ENCODE data around the gene FAM217B.
A peak's percentile ranks its signal among the peaks of the same experiment; 100 is the strongest.
"Not testable (repeated sequence)": the region's sequence is repeated elsewhere in the genome, so short reads cannot be mapped to it uniquely, and the experiment has no call there.

FAM217B gene

GRCh38 chr20:59939052-59939878 lies 924 bp upstream of the FAM217B start:
- DNase-seq: no peak

GRCh38 chr20:59939879-59940128 lies 385 bp upstream of the FAM217B start:
- DNase-seq: no peak

GRCh38 chr20:59940956-59941294 lies 736 bp downstream of the FAM217B start:
- no peak for DNase-seq

GRCh38 chr20:59942245-59942644 lies 2.1 kb downstream of the FAM217B start:
- DNase-seq: no peak

GRCh38 chr20:59944726-59945125 lies 4.5 kb downstream of the FAM217B start:
- no peak for DNase-seq

GRCh38 chr20:59945175-59945574 lies 5.0 kb downstream of the FAM217B start:
- DNase-seq: no peak

GRCh38 chr20:59945731-59946130 lies 5.5 kb downstream of the FAM217B start:
- DNase-seq: no peak

- DNase-seq: no peak
These were observed 7.2 kb downstream of the FAM217B start for GRCh38 chr20:59947376-59947775.

GRCh38 chr20:59948212-59948611 lies 8.0 kb downstream of the FAM217B start:
- DNase-seq: no peak

GRCh38 chr20:59948828-59949720 lies 8.9 kb downstream of the FAM217B start:
- peak; percentile 67 for DNase-seq

- peak; percentile 9 for DNase-seq
These were observed 9.7 kb downstream of the FAM217B start for GRCh38 chr20:59949911-59950310.

- DNase-seq: no peak
These were observed 14.5 kb downstream of the FAM217B start for GRCh38 chr20:59954718-59955117.

- DNase-seq: no peak
These were observed 15.1 kb downstream of the FAM217B start for GRCh38 chr20:59955131-59955796.

- not testable (repeated sequence) for DNase-seq
These were observed 17.4 kb downstream of the FAM217B start for GRCh38 chr20:59957568-59957967.

GRCh38 chr20:59958123-59958522 lies 17.9 kb downstream of the FAM217B start, which contains the start of gene CDH26:
Gene CDH26, plus strand, starts transcription at chr20:59958423. Its CDS starts 304 bp downstream, at chr20:59958727.
- no peak for DNase-seq

GRCh38 chr20:59958626-59959025 lies 18.4 kb downstream of the FAM217B start:
- DNase-seq: peak; percentile 16

GRCh38 chr20:59961423-59961822 lies 21.2 kb downstream of the FAM217B start:
- no peak for DNase-seq

GRCh38 chr20:59962155-59962554 lies 22.0 kb downstream of the FAM217B start:
- DNase-seq: no peak

GRCh38 chr20:59966428-59966827 lies 26.2 kb downstream of the FAM217B start:
- no peak for DNase-seq

- no peak for DNase-seq
These were observed 31.2 kb downstream of the FAM217B start for GRCh38 chr20:59971428-59971827.

GRCh38 chr20:59972037-59972801 lies 32.0 kb downstream of the FAM217B start:
- no peak for DNase-seq

- DNase-seq: no peak
These were observed 36.1 kb downstream of the FAM217B start for GRCh38 chr20:59976156-59976782.

Measured in NCI-H2171 (cell line).